Measurements from ENCODE around the gene PTPRR. TPM values are rescaled to one million over a fixed set of nuclear protein-coding genes. Genes with fewer than 3 reads are reported as not detected.

PTPRR gene
- total RNA-seq, 1 experiment from 2014 or later, result 0.46 TPM

GRCh38 chr12:70758494-70758845, 162.1 kb downstream of the PTPRR start:
- H3K27me3 Mint-ChIP-seq (ENCODE audit: low read depth), result no peaks in the 10 kb centered on the region
- TF ChIP-seq ZNF281 (CRISPR knock-in tag; IDR thresholded peaks at IDR 0.05), result no peak
- TF ChIP-seq ARID4B (CRISPR knock-in tag; IDR thresholded peaks at IDR 0.05; ENCODE audit: borderline replicate concordance), result no peak
- TF ChIP-seq ZNF396 (CRISPR knock-in tag; IDR thresholded peaks at IDR 0.05; ENCODE audit: borderline replicate concordance), result no peak
- H3K4me1 Mint-ChIP-seq, result peaks cover 48% of the 10 kb centered on the region
- DNase-seq (ENCODE audit: low spot score), result no peak
- H3K4me3 Mint-ChIP-seq, result no peak overlapping the region
- ChIA-PET POLR2A (no interaction called here), CTCF (interaction anchor here (0.6 to 0.9 kb wide), 2 partner anchors 256 to 273 kb away, joined by 3 to 4 read pairs; no protein-coding TSS in a partner anchor)
- H3K9me3 Mint-ChIP-seq, result peaks cover under 1% of the 10 kb centered on the region
- peaks cover under 1% of the 10 kb centered on the region; the same call in 1 of the 2 replicates for H3K36me3 Mint-ChIP-seq
- ATAC-seq, result peak; percentile 77
- peak overlapping the region; percentile 96 for H3K27ac Mint-ChIP-seq

- H3K4me1 Mint-ChIP-seq, result peaks cover 48% of the 10 kb centered on the region
- H3K27ac Mint-ChIP-seq, result peak overlapping the region; percentile 96
- ChIA-PET POLR2A (no interaction called here), CTCF (interaction anchor here (0.6 to 0.9 kb wide), 2 partner anchors 256 to 273 kb away, joined by 3 to 4 read pairs; no protein-coding TSS in a partner anchor)
- TF ChIP-seq ZNF416 (CRISPR knock-in tag; IDR thresholded peaks at IDR 0.05) (peak; percentile 100), ZNF263 (CRISPR knock-in tag; IDR thresholded peaks at IDR 0.05; ENCODE audit: low read depth) (no peak)
- ATAC-seq (peak; percentile 96), DNase-seq (ENCODE audit: low spot score) (no peak)
- no peak overlapping the region for H3K4me3 Mint-ChIP-seq
- no peaks in the 10 kb centered on the region for H3K27me3 Mint-ChIP-seq (ENCODE audit: low read depth)
- no peaks in the 10 kb centered on the region for H3K36me3 Mint-ChIP-seq
- H3K9me3 Mint-ChIP-seq, result no peaks in the 10 kb centered on the region
Observed at GRCh38 chr12:70757830-70758493, 162.6 kb downstream of the PTPRR start.

- POLR2A ChIA-PET, result no interaction called here
- no peak overlapping the region for H3K4me3 Mint-ChIP-seq
- H3K9me3 Mint-ChIP-seq, result no peaks in the 10 kb centered on the region
- no peak for ATAC-seq
- CTCF ChIA-PET, result no interaction called here
- no peak overlapping the region for H3K27ac Mint-ChIP-seq
- no peaks in the 10 kb centered on the region for H3K36me3 Mint-ChIP-seq
- no peaks in the 10 kb centered on the region; the same call in 1 of the 2 replicates for H3K27me3 Mint-ChIP-seq (ENCODE audit: low read depth)
- DNase-seq (ENCODE audit: low spot score), result no peak
- peaks cover 48% of the 10 kb centered on the region for H3K4me1 Mint-ChIP-seq
- TF ChIP-seq OVOL2 (CRISPR knock-in tag; IDR thresholded peaks at IDR 0.05; ENCODE audit: borderline replicate concordance), result no peak
- no peak for TF ChIP-seq ATF2 (CRISPR knock-in tag; IDR thresholded peaks at IDR 0.05; ENCODE audit: borderline replicate concordance, low read depth)
- no peak for TF ChIP-seq ATF3 (CRISPR knock-in tag; conservative IDR thresholded peaks at IDR 0.05)
- no peak for TF ChIP-seq ZNF671 (CRISPR knock-in tag; IDR thresholded peaks at IDR 0.05)
- no peak for TF ChIP-seq TEAD1 (CRISPR knock-in tag; IDR thresholded peaks at IDR 0.05)
- no peak for TF ChIP-seq ZNF281 (CRISPR knock-in tag; IDR thresholded peaks at IDR 0.05)
- no peak for TF ChIP-seq ZNF423 (CRISPR knock-in tag; IDR thresholded peaks at IDR 0.05)
- TF ChIP-seq ZBTB21 (CRISPR knock-in tag; IDR thresholded peaks at IDR 0.05; ENCODE audit: borderline replicate concordance), result no peak
- TF ChIP-seq ZNF317 (CRISPR knock-in tag; IDR thresholded peaks at IDR 0.05; ENCODE audit: borderline replicate concordance, low read depth), result no peak
- no peak for TF ChIP-seq ZNF232 (CRISPR knock-in tag; IDR thresholded peaks at IDR 0.05)
- no peak for TF ChIP-seq AFF4 (CRISPR knock-in tag; IDR thresholded peaks at IDR 0.05; ENCODE audit: borderline replicate concordance)
Observed at GRCh38 chr12:70756791-70757190, 163.7 kb downstream of the PTPRR start.

Measured in WTC11 (cell line).